K562 (cell line): Measurements from ENCODE around the gene ANKRD27. TPM values are rescaled to one million over a fixed set of nuclear protein-coding genes. Genes with fewer than 3 reads are reported as not detected.

ENCODE experiments used
- HNRNPK ChIP-seq: fragments of 200-400 bp; formaldehyde crosslinking; IDR thresholded peaks from one replicate; pipeline ENCODE4 v1.6.1; 2018; ENCODE audit warnings: mild to moderate bottlenecking, low read depth, low read length; ENCODE audit not compliant: poor library complexity, severe bottlenecking
- HNRNPL ChIP-seq: fragments of 200-400 bp; formaldehyde crosslinking; IDR thresholded peaks from 2 replicates; pipeline ENCODE4 v1.6.1; 2017; ENCODE audit warnings: low read depth, mild to moderate bottlenecking, low read length
- L3MBTL2 ChIP-seq: fragments of 450-650 bp; IDR thresholded peaks from 2 replicates; pipeline ENCODE4 v1.6.1; 2016; ENCODE audit warnings: mild to moderate bottlenecking, moderate library complexity
- LCOR ChIP-seq: sonication (generic); formaldehyde crosslinking; IDR thresholded peaks from 2 replicates; pipeline ENCODE4 v1.8.0; 2022; ENCODE audit warnings: mild to moderate bottlenecking, missing genetic modification reagents
- MECOM ChIP-seq: fragments of 250-450 bp; sonication (Bioruptor Pico); IDR thresholded peaks from 2 replicates; pipeline ENCODE4 v1.8.0; 2022; ENCODE audit warnings: inconsistent platforms
- PCBP2 ChIP-seq: fragments of 200-400 bp; formaldehyde crosslinking; IDR thresholded peaks from 2 replicates; pipeline ENCODE4 v1.6.1; 2018; ENCODE audit warnings: low read length, low read depth, mild to moderate bottlenecking, moderate library complexity; ENCODE audit not compliant: poor library complexity, severe bottlenecking
- THAP7 ChIP-seq: fragments of 250-450 bp; sonication (Bioruptor Pico); IDR thresholded peaks from 2 replicates; pipeline ENCODE4 v1.5.0; 2021
- THRB ChIP-seq: fragments of 450-650 bp; formaldehyde crosslinking; conservative IDR thresholded peaks from 2 replicates; pipeline ENCODE4 v1.4.0; 2022; ENCODE audit warnings: mild to moderate bottlenecking, missing genetic modification characterization
- XRCC3 ChIP-seq: fragments of 450-650 bp; IDR thresholded peaks from 2 replicates; pipeline ENCODE4 v1.6.1; 2017; ENCODE audit warnings: mild to moderate bottlenecking, moderate library complexity
- ZNF512 ChIP-seq: IDR thresholded peaks from 2 replicates; pipeline ENCODE4 v1.6.1; 2016; ENCODE audit warnings: missing genetic modification characterization, missing compliant biosample characterization
- ZNF644 ChIP-seq: fragments of 200-800 bp; sonication (Bioruptor generic); IDR thresholded peaks from 2 replicates; pipeline ENCODE4 v1.6.1; 2016; ENCODE audit warnings: low read depth, missing genetic modification characterization, missing compliant biosample characterization
- ZSCAN32 ChIP-seq: fragments of 450-650 bp; formaldehyde crosslinking; IDR thresholded peaks from 2 replicates; pipeline ENCODE4 v1.4.0; 2020; ENCODE audit warnings: mild to moderate bottlenecking, moderate library complexity
- polyA plus RNA-seq, 8 experiments: library from polyadenylated mRNA; depleted of rRNA in 4 of 8; stranded (reverse) in 5 of 8; unstranded in 3 of 8; fragments of >200 nt; fragmentation: Nextera tagmentation in 2 of 8; fragmentation: Illumina TruSeq in 1 of 8; extraction: Ambion mirVana in 2 of 8; extraction: Trizol in 1 of 8; gene quantifications; 2 replicates each; pipeline versions ENCODE4 v1.2.1 to v1.2.3, GENCODE V29; 2011 to 2014; ENCODE audit warnings: inconsistent platforms in 1 of 8, missing spikeins in 1 of 8
- total RNA-seq, 7 experiments: library from RNA; depleted of rRNA in 6 of 7; stranded (reverse); fragments of >200 nt in 6 of 7; fragmentation: Illumina TruSeq in 2 of 7; extraction: Trizol in 2 of 7; gene quantifications; 2 replicates each; pipeline versions ENCODE4 v1.2.1 to v1.2.3, GENCODE V29; 2011 to 2021; ENCODE audit warnings: low replicate concordance in 1 of 7

The ANKRD27 gene
- total and polyA plus RNA-seq, 9 of the 15 experiments (the other 6 are each of a cell fraction or from before 2014, with no cell fraction given): 5.3 to 71.3 (median 54.2) TPM

- TF ChIP-seq MECOM (CRISPR knock-in tag) (no peak), L3MBTL2 (no peak), ZNF512 (tag) (peak; percentile 79; the same call in 1 of the 2 replicates), XRCC3 (no peak), LCOR (CRISPR knock-in tag) (no peak), ZSCAN32 (no peak), PCBP2 (peak; percentile 66), ZNF644 (no peak), THAP7 (no peak), HNRNPL (no peak), HNRNPK (peak; percentile 83), THRB (CRISPR knock-in tag) (no peak)
- TF ChIP-seq, all 486 proteins: peak for 4
These were observed 98.2 kb downstream of the ANKRD27 start (continued) for GRCh38 chr19:32576790-32577189.
